GM18867 (cell line): ENCODE data around the gene NTM.
A peak's percentile ranks its signal among the peaks of the same experiment; 100 is the strongest.

ENCODE experiments used
- ATAC-seq: cut with Tn5 transposase; IDR thresholded peaks from one replicate; pipeline ENCODE4 v1.9.1; 2021; ENCODE audit warnings: mild to moderate bottlenecking, moderate library complexity; ENCODE audit not compliant: unreplicated experiment

The NTM gene

GRCh38 chr11:131372234-131372962 is 2.0 kb downstream of the NTM start:
- no peak for ATAC-seq

- no peak for ATAC-seq
Observed at GRCh38 chr11:131373095-131373725, 2.8 kb downstream of the NTM start.

GRCh38 chr11:131373756-131374155 is 3.3 kb downstream of the NTM start:
- no peak for ATAC-seq

- ATAC-seq, result no peak
Observed at GRCh38 chr11:131375421-131375820, 5.0 kb downstream of the NTM start.

GRCh38 chr11:131375915-131376314 is 5.5 kb downstream of the NTM start:
- no peak for ATAC-seq

- ATAC-seq, result peak; percentile 94
Observed at GRCh38 chr11:131378931-131379330, 8.5 kb downstream of the NTM start.

GRCh38 chr11:131385763-131386390 is 15.5 kb downstream of the NTM start:
- no peak for ATAC-seq

GRCh38 chr11:131386408-131386807 is 16.0 kb downstream of the NTM start:
- ATAC-seq, result no peak

- ATAC-seq, result no peak
Observed at GRCh38 chr11:131388030-131388429, 17.6 kb downstream of the NTM start.

- ATAC-seq, result no peak
Observed at GRCh38 chr11:131389582-131389981, 19.2 kb downstream of the NTM start.

GRCh38 chr11:131391176-131391575 is 20.8 kb downstream of the NTM start:
- no peak for ATAC-seq

- no peak for ATAC-seq
Observed at GRCh38 chr11:131392528-131393255, 22.3 kb downstream of the NTM start.

GRCh38 chr11:131393691-131394090 is 23.3 kb downstream of the NTM start:
- no peak for ATAC-seq

GRCh38 chr11:131397675-131398074 is 27.3 kb downstream of the NTM start:
- no peak for ATAC-seq

GRCh38 chr11:131402040-131402439 is 31.6 kb downstream of the NTM start:
- no peak for ATAC-seq

GRCh38 chr11:131404010-131404409 is 33.6 kb downstream of the NTM start:
- no peak for ATAC-seq

GRCh38 chr11:131408025-131408640 is 37.7 kb downstream of the NTM start:
- peak; percentile 68 for ATAC-seq

GRCh38 chr11:131409345-131409744 is 38.9 kb downstream of the NTM start:
- ATAC-seq, result no peak

- no peak for ATAC-seq
Observed at GRCh38 chr11:131411636-131412035, 41.2 kb downstream of the NTM start.

GRCh38 chr11:131412061-131412460 is 41.6 kb downstream of the NTM start:
- no peak for ATAC-seq

- no peak for ATAC-seq
Observed at GRCh38 chr11:131413217-131413616, 42.8 kb downstream of the NTM start.
